Measurements from ENCODE around the gene MTCL1. TPM values are rescaled to one million over a fixed set of nuclear protein-coding genes. Genes with fewer than 3 reads are reported as not detected.

MTCL1 gene
- total RNA-seq, 2 donors from 2014 or later = 0.64 to 0.95 TPM

- Mint-ChIP-seq H3K27me3 (peaks cover 7% of the 10 kb centered on the region), H3K9me3 (no peaks in the 10 kb centered on the region), H3K4me1 (no peaks in the 10 kb centered on the region), H3K27ac (no peak overlapping the region), H3K4me3 (no peak overlapping the region), H3K36me3 (ENCODE audit: low read depth) (no peaks in the 10 kb centered on the region)
- no peak for ATAC-seq (replicated peaks)
These were observed 123.4 kb downstream of the MTCL1 start for GRCh38 chr18:8828798-8829197.

GRCh38 chr18:8830067-8831060, 125.0 kb downstream of the MTCL1 start:
- ATAC-seq (replicated peaks) = no peak
- H3K27ac Mint-ChIP-seq = no peak overlapping the region
- H3K4me1 Mint-ChIP-seq = no peaks in the 10 kb centered on the region
- H3K9me3 Mint-ChIP-seq = no peaks in the 10 kb centered on the region
- peaks cover 13% of the 10 kb centered on the region for H3K27me3 Mint-ChIP-seq
- no peaks in the 10 kb centered on the region for H3K36me3 Mint-ChIP-seq (ENCODE audit: low read depth)
- no peak overlapping the region for H3K4me3 Mint-ChIP-seq

- no peaks in the 10 kb centered on the region for H3K36me3 Mint-ChIP-seq (ENCODE audit: low read depth)
- no peaks in the 10 kb centered on the region for H3K4me1 Mint-ChIP-seq
- no peak overlapping the region for H3K4me3 Mint-ChIP-seq
- no peaks in the 10 kb centered on the region for H3K9me3 Mint-ChIP-seq
- H3K27me3 Mint-ChIP-seq = peaks cover 14% of the 10 kb centered on the region
- H3K27ac Mint-ChIP-seq = no peak overlapping the region
- no peak for ATAC-seq (replicated peaks)
These were observed 125.8 kb downstream of the MTCL1 start for GRCh38 chr18:8831112-8831511.

- Mint-ChIP-seq H3K9me3 (no peaks in the 10 kb centered on the region), H3K4me3 (no peak overlapping the region), H3K4me1 (no peaks in the 10 kb centered on the region), H3K36me3 (ENCODE audit: low read depth) (no peaks in the 10 kb centered on the region), H3K27me3 (peaks cover 17% of the 10 kb centered on the region), H3K27ac (no peak overlapping the region)
- no peak for ATAC-seq (replicated peaks)
These were observed 126.2 kb downstream of the MTCL1 start for GRCh38 chr18:8831531-8831930.

GRCh38 chr18:8833480-8833879, 128.1 kb downstream of the MTCL1 start:
- H3K27ac Mint-ChIP-seq = no peak overlapping the region
- peaks cover 5% of the 10 kb centered on the region for H3K9me3 Mint-ChIP-seq
- H3K4me3 Mint-ChIP-seq = no peak overlapping the region
- no peak for ATAC-seq (replicated peaks)
- H3K4me1 Mint-ChIP-seq = no peaks in the 10 kb centered on the region
- H3K36me3 Mint-ChIP-seq (ENCODE audit: low read depth) = no peaks in the 10 kb centered on the region
- peaks cover 23% of the 10 kb centered on the region for H3K27me3 Mint-ChIP-seq

- Mint-ChIP-seq H3K4me3 (no peak overlapping the region), H3K27ac (no peak overlapping the region), H3K27me3 (peaks cover 23% of the 10 kb centered on the region), H3K36me3 (ENCODE audit: low read depth) (no peaks in the 10 kb centered on the region), H3K4me1 (no peaks in the 10 kb centered on the region), H3K9me3 (peaks cover 5% of the 10 kb centered on the region)
- ATAC-seq (replicated peaks) = no peak
These were observed 129.5 kb downstream of the MTCL1 start for GRCh38 chr18:8834881-8835280.

- H3K9me3 Mint-ChIP-seq = peaks cover 5% of the 10 kb centered on the region
- H3K4me3 Mint-ChIP-seq = no peak overlapping the region
- no peak for ATAC-seq (replicated peaks)
- no peak overlapping the region for H3K27ac Mint-ChIP-seq
- no peaks in the 10 kb centered on the region for H3K4me1 Mint-ChIP-seq
- H3K27me3 Mint-ChIP-seq = peaks cover 20% of the 10 kb centered on the region
- H3K36me3 Mint-ChIP-seq (ENCODE audit: low read depth) = no peaks in the 10 kb centered on the region
These were observed 130.2 kb downstream of the MTCL1 start for GRCh38 chr18:8835521-8835953.

- H3K36me3 Mint-ChIP-seq (ENCODE audit: low read depth) = no peaks in the 10 kb centered on the region
- H3K9me3 Mint-ChIP-seq = peaks cover 5% of the 10 kb centered on the region
- ATAC-seq (replicated peaks) = no peak
- H3K27me3 Mint-ChIP-seq = peaks cover 21% of the 10 kb centered on the region
- H3K4me1 Mint-ChIP-seq = no peaks in the 10 kb centered on the region
- H3K4me3 Mint-ChIP-seq = no peak overlapping the region
- no peak overlapping the region for H3K27ac Mint-ChIP-seq
These were observed 133.9 kb downstream of the MTCL1 start for GRCh38 chr18:8839281-8839680.

- no peak for ATAC-seq (replicated peaks)
- Mint-ChIP-seq H3K27ac (no peak overlapping the region), H3K36me3 (ENCODE audit: low read depth) (no peaks in the 10 kb centered on the region), H3K4me1 (no peaks in the 10 kb centered on the region), H3K9me3 (peaks cover 5% of the 10 kb centered on the region), H3K4me3 (no peak overlapping the region), H3K27me3 (peaks cover 11% of the 10 kb centered on the region)
These were observed 136.6 kb downstream of the MTCL1 start for GRCh38 chr18:8841781-8842485.

GRCh38 chr18:8842506-8842905, 137.2 kb downstream of the MTCL1 start:
- Mint-ChIP-seq H3K36me3 (ENCODE audit: low read depth) (no peaks in the 10 kb centered on the region), H3K27me3 (peaks cover 6% of the 10 kb centered on the region), H3K27ac (no peak overlapping the region), H3K4me1 (no peaks in the 10 kb centered on the region), H3K9me3 (no peaks in the 10 kb centered on the region), H3K4me3 (no peak overlapping the region)
- ATAC-seq (replicated peaks) = no peak

- Mint-ChIP-seq H3K9me3 (no peaks in the 10 kb centered on the region), H3K27me3 (peaks cover 6% of the 10 kb centered on the region), H3K36me3 (ENCODE audit: low read depth) (no peaks in the 10 kb centered on the region), H3K4me3 (no peak overlapping the region), H3K4me1 (no peaks in the 10 kb centered on the region), H3K27ac (no peak overlapping the region)
- ATAC-seq (replicated peaks) = no peak
These were observed 137.6 kb downstream of the MTCL1 start for GRCh38 chr18:8843005-8843404.

GRCh38 chr18:8844721-8845148, 139.4 kb downstream of the MTCL1 start:
- Mint-ChIP-seq H3K4me3 (no peak overlapping the region), H3K4me1 (no peaks in the 10 kb centered on the region), H3K27ac (no peak overlapping the region), H3K9me3 (no peaks in the 10 kb centered on the region), H3K27me3 (peaks cover 6% of the 10 kb centered on the region), H3K36me3 (ENCODE audit: low read depth) (no peaks in the 10 kb centered on the region)
- ATAC-seq (replicated peaks) = no peak

GRCh38 chr18:8845506-8845905, 140.2 kb downstream of the MTCL1 start:
- Mint-ChIP-seq H3K27me3 (peaks cover 6% of the 10 kb centered on the region), H3K27ac (no peak overlapping the region), H3K4me1 (no peaks in the 10 kb centered on the region), H3K4me3 (no peak overlapping the region), H3K9me3 (no peaks in the 10 kb centered on the region), H3K36me3 (ENCODE audit: low read depth) (no peaks in the 10 kb centered on the region)
- ATAC-seq (replicated peaks) = no peak

GRCh38 chr18:8847066-8847755, 141.9 kb downstream of the MTCL1 start:
- no peak for ATAC-seq (replicated peaks)
- Mint-ChIP-seq H3K36me3 (ENCODE audit: low read depth) (no peaks in the 10 kb centered on the region), H3K4me1 (no peaks in the 10 kb centered on the region), H3K27ac (no peak overlapping the region), H3K9me3 (no peaks in the 10 kb centered on the region), H3K4me3 (no peak overlapping the region), H3K27me3 (peaks cover 6% of the 10 kb centered on the region)
